ENCODE results near the gene PLSCR5.

- TF ChIP-seq, protein P1, sequence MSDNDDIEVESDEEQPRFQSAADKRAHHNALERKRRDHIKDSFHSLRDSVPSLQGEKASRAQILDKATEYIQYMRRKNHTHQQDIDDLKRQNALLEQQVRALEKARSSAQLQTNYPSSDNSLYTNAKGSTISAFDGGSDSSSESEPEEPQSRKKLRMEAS (IDR thresholded peaks at IDR 0.05; ENCODE audit: low read depth, low read length) = no peak
- TF ChIP-seq SUZ12 (IDR thresholded peaks at IDR 0.05; ENCODE audit: unreplicated experiment) (no peak), TCF12 (IDR thresholded peaks at IDR 0.05; ENCODE audit: low read depth, low read length) (no peak), ZNF274 (IDR thresholded peaks at IDR 0.05; ENCODE audit: insufficient read depth, insufficient read length) (no peak), EZH2 (IDR thresholded peaks at IDR 0.05; ENCODE audit: borderline replicate concordance, control insufficient read depth, low read depth, low read length) (no peak), CTCF (IDR thresholded peaks at IDR 0.05 in 2 of 3, conservative IDR thresholded peaks at IDR 0.05 in 1 of 3; ENCODE audit: control insufficient read depth in 2 of 3, extremely low read depth in 1 of 3, insufficient read depth in 1 of 3, low read depth in 3 of 3, low read length in 3 of 3) (peak; percentile 46 to 60 (median 49); a peak in 5 of 6 replicates), SKIL (IDR thresholded peaks at IDR 0.05; ENCODE audit: low read depth, poor library complexity, severe bottlenecking) (no peak), POU2F2 (IDR thresholded peaks at IDR 0.05; ENCODE audit: borderline replicate concordance, low read depth, low read length) (no peak), POLR2A (IDR thresholded peaks at IDR 0.05; ENCODE audit: low read depth, low read length) (no peak)
Measured at GRCh38 chr3:146640955-146641867, 36.1 kb upstream of the PLSCR5 start.
